Liver (tissue), 9 donors: ENCODE measurements around the gene CNNM2. TPM values are rescaled to one million over a fixed set of nuclear protein-coding genes. Genes with fewer than 3 reads are reported as not detected.
A peak's percentile ranks its signal among the peaks of the same experiment; 100 is the strongest.

Source experiments
- DNase-seq: peaks from one replicate; pipeline ENCODE4 v3.0.0-alpha.2; 2017; ENCODE audit warnings: low spot score
- H3K27ac ChIP-seq, 2 donors: one replicate each; pipeline ENCODE4 v1.7.0; 2013; ENCODE audit warnings: inconsistent platforms in 2 of 2, low read length in 2 of 2, control low read depth in 1 of 2, low read depth in 1 of 2, mild to moderate bottlenecking in 1 of 2
- H3K27me3 ChIP-seq, 4 donors: one replicate each; pipeline versions ENCODE4 v1.6.1 to v1.7.0; 2013; ENCODE audit warnings: low read length in 3 of 4, inconsistent platforms in 1 of 4, mild to moderate bottlenecking in 1 of 4, moderate library complexity in 1 of 4; ENCODE audit not compliant: control insufficient read depth in 4 of 4, insufficient read depth in 4 of 4
- H3K36me3 ChIP-seq, 4 donors: one replicate each; pipeline versions ENCODE4 v1.6.1 to v1.7.0; 2013; ENCODE audit warnings: low read length in 3 of 4, mild to moderate bottlenecking in 3 of 4, low read depth in 1 of 4, moderate library complexity in 1 of 4; ENCODE audit not compliant: control insufficient read depth in 4 of 4, insufficient read depth in 3 of 4
- H3K4me1 ChIP-seq, 4 donors: one replicate each; pipeline versions ENCODE4 v1.6.1 to v1.7.0; 2013; ENCODE audit warnings: low read length in 3 of 4, mild to moderate bottlenecking in 3 of 4, moderate library complexity in 1 of 4; ENCODE audit not compliant: control insufficient read depth in 4 of 4, insufficient read depth in 4 of 4
- H3K4me3 ChIP-seq, 3 donors: one replicate each; pipeline versions ENCODE4 v1.6.1 to v1.7.0; 2013; ENCODE audit warnings: low read length in 3 of 3, control low read depth in 1 of 3, low read depth in 1 of 3, mild to moderate bottlenecking in 1 of 3
- H3K9ac ChIP-seq, 2 donors: one replicate each; pipeline ENCODE4 v1.7.0; 2013; ENCODE audit warnings: low read length in 2 of 2, mild to moderate bottlenecking in 2 of 2, moderate library complexity in 2 of 2, control low read depth in 1 of 2, low read depth in 1 of 2
- H3K9me3 ChIP-seq, 4 donors: one replicate each; pipeline versions ENCODE4 v1.6.1 to v1.7.0; 2013; ENCODE audit warnings: low read length in 3 of 4; ENCODE audit not compliant: control insufficient read depth in 4 of 4
- ATF3 ChIP-seq: IDR thresholded peaks from 2 replicates; pipeline ENCODE4 v1.6.1; 2016; ENCODE audit warnings: antibody characterized with exemption
- CTCF ChIP-seq: fragments of 150-350 bp; IDR thresholded peaks from 2 replicates; pipeline ENCODE4 v1.5.1; 2017; ENCODE audit warnings: improper control_type of control experiment, low read depth, low read length; ENCODE audit not compliant: missing input control
- EGR1 ChIP-seq, 2 donors: IDR thresholded peaks; 2 replicates each; pipeline ENCODE4 v1.6.1; 2016 to 2018; ENCODE audit warnings: antibody characterized with exemption in 2 of 2, low read depth in 2 of 2
- FOXA1 ChIP-seq: IDR thresholded peaks from 2 replicates; pipeline ENCODE4 v1.6.1; 2016; ENCODE audit warnings: antibody characterized with exemption
- FOXA2 ChIP-seq: IDR thresholded peaks from 2 replicates; pipeline ENCODE4 v1.6.1; 2016; ENCODE audit warnings: antibody characterized with exemption
- GABPA ChIP-seq, 2 donors: IDR thresholded peaks in 1 of 2; conservative IDR thresholded peaks in 1 of 2; 2 replicates each; pipeline ENCODE4 v1.6.1; 2016; ENCODE audit warnings: antibody characterized with exemption in 2 of 2, mild to moderate bottlenecking in 1 of 2, moderate library complexity in 1 of 2
- HNF4A ChIP-seq, 2 donors: conservative IDR thresholded peaks; 2 replicates each; pipeline ENCODE4 v1.6.1; 2016; ENCODE audit warnings: antibody characterized with exemption in 2 of 2, mild to moderate bottlenecking in 2 of 2
- HNF4G ChIP-seq: IDR thresholded peaks from 2 replicates; pipeline ENCODE4 v1.6.1; 2016; ENCODE audit warnings: antibody characterized with exemption
- JUND ChIP-seq, 2 donors: IDR thresholded peaks; 2 replicates each; pipeline ENCODE4 v1.6.1; 2016; ENCODE audit warnings: antibody characterized with exemption in 2 of 2
- MAX ChIP-seq: IDR thresholded peaks from 2 replicates; pipeline ENCODE4 v1.6.1; 2016; ENCODE audit warnings: antibody characterized with exemption
- RAD21 ChIP-seq, 2 donors: IDR thresholded peaks; 2 replicates each; pipeline ENCODE4 v1.6.1; 2016; ENCODE audit warnings: antibody characterized with exemption in 2 of 2, mild to moderate bottlenecking in 2 of 2
- REST ChIP-seq: IDR thresholded peaks from 2 replicates; pipeline ENCODE4 v1.6.1; 2016; ENCODE audit warnings: antibody characterized with exemption, mild to moderate bottlenecking
- RXRA ChIP-seq, 2 donors: IDR thresholded peaks; 2 replicates each; pipeline ENCODE4 v1.6.1; 2017 to 2018; ENCODE audit warnings: antibody characterized with exemption in 2 of 2, mild to moderate bottlenecking in 1 of 2
- SP1 ChIP-seq: IDR thresholded peaks from 2 replicates; pipeline ENCODE4 v1.6.1; 2018; ENCODE audit warnings: antibody characterized with exemption, mild to moderate bottlenecking
- TAF1 ChIP-seq: conservative IDR thresholded peaks from 2 replicates; pipeline ENCODE4 v1.6.1; 2016; ENCODE audit warnings: antibody characterized with exemption, mild to moderate bottlenecking
- YY1 ChIP-seq: IDR thresholded peaks from 2 replicates; pipeline ENCODE4 v1.6.1; 2016; ENCODE audit warnings: antibody characterized with exemption, mild to moderate bottlenecking
- ZBTB33 ChIP-seq: IDR thresholded peaks from 2 replicates; pipeline ENCODE4 v1.6.1; 2016; ENCODE audit warnings: antibody characterized with exemption
- WGBS: extraction: QIAGEN DNeasy Blood & Tissue Kit; methylation state at CpG from one replicate; pipeline ENCODE4 v1.1.7; 2013; 5-methylcytosine and 5-hydroxymethylcytosine counted together
- polyA plus RNA-seq, 2 donors: library from polyadenylated mRNA; stranded (reverse) in 1 of 2; unstranded in 1 of 2; fragments of 200-250 nt in 1 of 2; fragments of >200 nt in 1 of 2; fragmentation: Nextera tagmentation in 1 of 2; extraction: Ambion mirVana in 1 of 2; gene quantifications; one replicate each; pipeline versions ENCODE4 v1.2.1 to v1.2.3, GENCODE V29; 2013 to 2015
- total RNA-seq, 2 donors: library from RNA; depleted of rRNA; stranded (reverse); fragments of >200 nt; gene quantifications; one replicate each; pipeline ENCODE4 v1.2.3, GENCODE V29; 2014
- donor health status: healthy.
- donor health status: healthy.
- donor health status: healthy.
- donor health status: healthy.
- donor health status: healthy.

Gene CNNM2
- total and polyA plus RNA-seq, 4 donors = 2.0 to 10.8 (median 6.9) TPM

GRCh38 chr10:102916173-102916572 lies 1.9 kb upstream of the CNNM2 start:
- H3K4me3 ChIP-seq = no peak overlapping the region
- TF ChIP-seq FOXA2 = no peak
- TF ChIP-seq RAD21 (IDR thresholded peaks at IDR 0.05) = peak in 1 of 2 donors; percentile 26
- no peak for TF ChIP-seq ZBTB33
- TF ChIP-seq TAF1 = no peak
- no peak for TF ChIP-seq HNF4A (conservative IDR thresholded peaks at IDR 0.05)
- no peak for TF ChIP-seq SP1
- no peak for TF ChIP-seq CTCF
- no peak for TF ChIP-seq RXRA (IDR thresholded peaks at IDR 0.05)
- no peaks in the 10 kb centered on the region for H3K36me3 ChIP-seq
- H3K9ac ChIP-seq = no peak overlapping the region
- no peaks in the 10 kb centered on the region for H3K27me3 ChIP-seq
- no peaks in the 10 kb centered on the region for H3K9me3 ChIP-seq
- peaks cover 9 to 37% (median 32%) of the 10 kb centered on the region in 4 donors for H3K4me1 ChIP-seq
- no peak overlapping the region for H3K27ac ChIP-seq
- DNase-seq = no peak
- 76% methylated on average over 7 of the region's 7 CpGs for whole genome bisulfite sequencing

- H3K4me1 ChIP-seq = peaks cover 9 to 44% (median 35%) of the 10 kb centered on the region in 4 donors
- TF ChIP-seq EGR1 (IDR thresholded peaks at IDR 0.05; ENCODE audit: low read depth in 2 of 2) (no peak), SP1 (no peak), ATF3 (no peak), ZBTB33 (no peak), GABPA (IDR thresholded peaks at IDR 0.05 in 1 of 2, conservative IDR thresholded peaks at IDR 0.05 in 1 of 2) (no peak), HNF4G (no peak), YY1 (no peak), FOXA2 (no peak), REST (peak; percentile 14), MAX (no peak), HNF4A (conservative IDR thresholded peaks at IDR 0.05) (peak in 1 of 2 donors; percentile 37), FOXA1 (no peak), RAD21 (IDR thresholded peaks at IDR 0.05) (peak; percentile 90 to 94), RXRA (IDR thresholded peaks at IDR 0.05) (no peak), JUND (IDR thresholded peaks at IDR 0.05) (no peak), CTCF (peak; percentile 94)
- H3K9ac ChIP-seq = peak overlapping the region in 1 of 2 donors; percentile 24
- no peaks in the 10 kb centered on the region for H3K27me3 ChIP-seq
- H3K27ac ChIP-seq = peak overlapping the region; percentile 69 to 87
- H3K4me3 ChIP-seq = peak overlapping the region; percentile 68 to 90 (median 74)
- H3K36me3 ChIP-seq = no peaks in the 10 kb centered on the region
- DNase-seq = peak; percentile 87
- WGBS = under 1% methylated on average over 45 of the region's 45 CpGs
- no peaks in the 10 kb centered on the region for H3K9me3 ChIP-seq
Observed at GRCh38 chr10:102917314-102917961, 656 bp upstream of the CNNM2 start.
